ENCODE measurements around the gene DNAH8. TPM values are rescaled to one million over a fixed set of nuclear protein-coding genes. Genes with fewer than 3 reads are reported as not detected.

Gene DNAH8
- total RNA-seq, 1 donor from 2014 or later, result 14.6 TPM

GRCh38 chr6:38803129-38803528 is 88.0 kb downstream of the DNAH8 start:
- peaks cover 6 to 23% (median 17%) of the 10 kb centered on the region in 3 donors for H3K27me3 ChIP-seq (ENCODE audit: control insufficient read depth in 3 of 3, insufficient read depth in 3 of 3, low read length in 3 of 3)
- H3K4me1 ChIP-seq (ENCODE audit: control insufficient read depth in 3 of 3, insufficient read depth in 3 of 3, low read length in 3 of 3), result no peaks in the 10 kb centered on the region
- no peaks in the 10 kb centered on the region for H3K9me3 ChIP-seq (ENCODE audit: control insufficient read depth in 3 of 3, low read length in 3 of 3)

GRCh38 chr6:38804358-38804757 is 89.2 kb downstream of the DNAH8 start:
- Histone ChIP-seq H3K27ac (ENCODE audit: low read depth, low read length) (no peak overlapping the region), H3K9ac (ENCODE audit: low read depth in 1 of 3, low read length in 3 of 3) (no peak overlapping the region), H3K36me3 (ENCODE audit: control insufficient read depth in 3 of 3, insufficient read depth in 3 of 3, low read length in 3 of 3) (no peaks in the 10 kb centered on the region), H3K4me1 (ENCODE audit: control insufficient read depth in 3 of 3, insufficient read depth in 3 of 3, low read length in 3 of 3) (no peaks in the 10 kb centered on the region), H3K27me3 (ENCODE audit: control insufficient read depth in 3 of 3, insufficient read depth in 3 of 3, low read length in 3 of 3) (peaks cover 0 to 12% (median 10%) of the 10 kb centered on the region in 3 donors), H3K9me3 (ENCODE audit: control insufficient read depth in 3 of 3, low read length in 3 of 3) (no peaks in the 10 kb centered on the region), H3K4me3 (ENCODE audit: low read length in 3 of 3) (no peak overlapping the region)

More at GRCh38 chr6:38803129-38803528, 88.0 kb downstream of the DNAH8 start:
- Histone ChIP-seq H3K27ac (ENCODE audit: low read depth, low read length) (no peak overlapping the region), H3K36me3 (ENCODE audit: control insufficient read depth in 3 of 3, insufficient read depth in 3 of 3, low read length in 3 of 3) (no peaks in the 10 kb centered on the region), H3K4me3 (ENCODE audit: low read length in 3 of 3) (no peak overlapping the region), H3K9ac (ENCODE audit: low read depth in 1 of 3, low read length in 3 of 3) (no peak overlapping the region)

- no peak overlapping the region for H3K4me3 ChIP-seq (ENCODE audit: low read length in 3 of 3)
- H3K36me3 ChIP-seq (ENCODE audit: control insufficient read depth in 3 of 3, insufficient read depth in 3 of 3, low read length in 3 of 3), result no peaks in the 10 kb centered on the region
- H3K27ac ChIP-seq (ENCODE audit: low read depth, low read length), result no peak overlapping the region
- H3K9ac ChIP-seq (ENCODE audit: low read depth in 1 of 3, low read length in 3 of 3), result no peak overlapping the region
- no peaks in the 10 kb centered on the region for H3K4me1 ChIP-seq (ENCODE audit: control insufficient read depth in 3 of 3, insufficient read depth in 3 of 3, low read length in 3 of 3)
- H3K27me3 ChIP-seq (ENCODE audit: control insufficient read depth in 3 of 3, insufficient read depth in 3 of 3, low read length in 3 of 3), result peaks cover 0 to 10% (median 9%) of the 10 kb centered on the region in 3 donors
- no peaks in the 10 kb centered on the region for H3K9me3 ChIP-seq (ENCODE audit: control insufficient read depth in 3 of 3, low read length in 3 of 3)
Observed at GRCh38 chr6:38805127-38805655, 90.1 kb downstream of the DNAH8 start.

DNA sequence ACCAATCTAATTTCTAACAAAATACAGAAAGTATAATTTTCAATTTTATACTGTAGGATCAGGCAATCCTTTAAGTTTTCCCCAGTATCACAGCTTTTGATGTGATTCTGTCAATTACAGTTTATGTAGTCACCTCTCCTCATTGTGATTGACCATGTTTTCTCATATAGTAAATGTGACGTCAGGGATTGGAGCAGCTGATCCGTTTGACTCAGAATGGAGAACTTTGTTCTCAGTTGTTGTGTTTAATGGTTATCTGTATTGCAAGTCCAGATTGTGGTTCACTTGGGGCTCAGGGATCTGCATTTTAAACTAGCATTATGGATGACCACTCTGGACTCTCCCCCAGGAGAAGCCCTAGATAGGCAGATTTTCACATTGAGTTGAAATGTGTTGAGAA is 90.6 kb downstream of the DNAH8 start:
- Histone ChIP-seq H3K9ac (ENCODE audit: low read depth in 1 of 3, low read length in 3 of 3) (no peak overlapping the region), H3K27me3 (ENCODE audit: control insufficient read depth in 3 of 3, insufficient read depth in 3 of 3, low read length in 3 of 3) (peaks cover 0 to 9% (median 8%) of the 10 kb centered on the region in 3 donors), H3K27ac (ENCODE audit: low read depth, low read length) (no peak overlapping the region), H3K36me3 (ENCODE audit: control insufficient read depth in 3 of 3, insufficient read depth in 3 of 3, low read length in 3 of 3) (no peaks in the 10 kb centered on the region), H3K9me3 (ENCODE audit: control insufficient read depth in 3 of 3, low read length in 3 of 3) (no peaks in the 10 kb centered on the region), H3K4me1 (ENCODE audit: control insufficient read depth in 3 of 3, insufficient read depth in 3 of 3, low read length in 3 of 3) (no peaks in the 10 kb centered on the region), H3K4me3 (ENCODE audit: low read length in 3 of 3) (no peak overlapping the region)

GRCh38 chr6:38806271-38806670 is 91.2 kb downstream of the DNAH8 start:
- no peaks in the 10 kb centered on the region for H3K36me3 ChIP-seq (ENCODE audit: control insufficient read depth in 3 of 3, insufficient read depth in 3 of 3, low read length in 3 of 3)
- H3K27ac ChIP-seq (ENCODE audit: low read depth, low read length), result no peak overlapping the region
- H3K9ac ChIP-seq (ENCODE audit: low read depth in 1 of 3, low read length in 3 of 3), result no peak overlapping the region
- H3K9me3 ChIP-seq (ENCODE audit: control insufficient read depth in 3 of 3, low read length in 3 of 3), result no peaks in the 10 kb centered on the region
- no peak overlapping the region for H3K4me3 ChIP-seq (ENCODE audit: low read length in 3 of 3)
- peaks cover 0 to 9% (median 6%) of the 10 kb centered on the region in 3 donors for H3K27me3 ChIP-seq (ENCODE audit: control insufficient read depth in 3 of 3, insufficient read depth in 3 of 3, low read length in 3 of 3)
- H3K4me1 ChIP-seq (ENCODE audit: control insufficient read depth in 3 of 3, insufficient read depth in 3 of 3, low read length in 3 of 3), result no peaks in the 10 kb centered on the region

DNA sequence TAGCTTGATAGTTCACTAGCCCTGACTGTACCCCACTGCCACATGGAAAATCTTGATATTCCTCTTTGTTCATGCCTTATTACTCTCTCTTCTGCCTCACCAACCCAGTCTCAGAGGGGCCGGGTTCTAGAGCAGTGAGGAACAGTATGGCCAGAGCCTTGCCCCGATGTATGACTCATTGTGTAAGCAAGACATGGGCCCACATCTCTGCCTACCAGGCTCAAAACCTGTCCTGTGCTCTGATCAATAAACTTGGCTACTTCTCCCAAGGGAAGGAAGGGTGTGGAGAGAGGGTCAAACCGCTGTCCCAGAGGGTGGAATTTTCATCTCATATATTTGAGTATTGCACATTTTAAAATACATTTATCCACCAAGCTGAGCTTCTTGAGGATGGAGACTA is 91.7 kb downstream of the DNAH8 start:
- Histone ChIP-seq H3K36me3 (ENCODE audit: control insufficient read depth in 3 of 3, insufficient read depth in 3 of 3, low read length in 3 of 3) (no peaks in the 10 kb centered on the region), H3K4me1 (ENCODE audit: control insufficient read depth in 3 of 3, insufficient read depth in 3 of 3, low read length in 3 of 3) (no peaks in the 10 kb centered on the region), H3K9ac (ENCODE audit: low read depth in 1 of 3, low read length in 3 of 3) (no peak overlapping the region), H3K27ac (ENCODE audit: low read depth, low read length) (no peak overlapping the region), H3K9me3 (ENCODE audit: control insufficient read depth in 3 of 3, low read length in 3 of 3) (no peaks in the 10 kb centered on the region), H3K27me3 (ENCODE audit: control insufficient read depth in 3 of 3, insufficient read depth in 3 of 3, low read length in 3 of 3) (peaks cover 0 to 7% (median 2%) of the 10 kb centered on the region in 3 donors), H3K4me3 (ENCODE audit: low read length in 3 of 3) (no peak overlapping the region)

- Histone ChIP-seq H3K9me3 (ENCODE audit: control insufficient read depth in 3 of 3, low read length in 3 of 3) (no peaks in the 10 kb centered on the region), H3K36me3 (ENCODE audit: control insufficient read depth in 3 of 3, insufficient read depth in 3 of 3, low read length in 3 of 3) (no peaks in the 10 kb centered on the region), H3K9ac (ENCODE audit: low read depth in 1 of 3, low read length in 3 of 3) (no peak overlapping the region), H3K27ac (ENCODE audit: low read depth, low read length) (no peak overlapping the region), H3K4me3 (ENCODE audit: low read length in 3 of 3) (no peak overlapping the region), H3K4me1 (ENCODE audit: control insufficient read depth in 3 of 3, insufficient read depth in 3 of 3, low read length in 3 of 3) (no peaks in the 10 kb centered on the region), H3K27me3 (ENCODE audit: control insufficient read depth in 3 of 3, insufficient read depth in 3 of 3, low read length in 3 of 3) (peaks cover 0 to 9% (median 2%) of the 10 kb centered on the region in 3 donors)
Observed at GRCh38 chr6:38808039-38808438, 92.9 kb downstream of the DNAH8 start.

DNA sequence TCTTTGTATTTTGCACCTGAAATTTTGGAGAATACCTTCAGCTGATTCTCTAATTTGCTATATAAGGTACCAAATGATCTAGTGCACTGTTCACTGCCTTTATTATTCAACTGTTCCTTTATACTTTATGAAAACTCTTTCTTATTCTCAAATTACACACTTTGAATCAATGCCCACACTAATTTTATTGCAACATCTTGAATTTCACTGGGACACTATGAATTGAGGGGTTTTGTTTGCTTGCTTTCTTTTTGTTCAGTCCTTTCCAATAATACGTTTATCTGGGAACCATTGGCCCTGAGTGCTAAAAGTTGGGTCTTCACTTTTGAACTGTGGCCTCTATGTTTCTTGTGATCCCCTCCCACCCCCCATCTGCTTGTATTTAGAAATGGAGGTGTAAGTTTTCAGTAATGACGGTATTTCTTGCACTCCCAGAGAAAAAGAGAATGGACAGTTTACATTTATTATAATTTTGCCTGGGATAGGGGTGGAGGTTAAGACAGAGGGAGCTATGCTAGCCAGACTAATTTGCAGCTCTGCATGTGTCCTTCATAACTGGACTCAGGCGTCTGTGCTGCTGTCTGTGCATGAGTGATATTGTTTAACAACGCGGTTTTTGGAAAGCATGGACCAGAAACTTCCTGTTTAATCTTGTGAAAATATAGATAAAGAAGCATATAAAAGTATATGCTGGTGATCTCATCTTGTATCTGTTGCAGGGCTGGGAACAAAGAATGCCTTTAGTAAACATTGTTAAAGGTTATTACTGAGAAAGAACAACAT is 98.1 kb downstream of the DNAH8 start:
- no peak overlapping the region for H3K4me3 ChIP-seq (ENCODE audit: low read length in 3 of 3)
- H3K27me3 ChIP-seq (ENCODE audit: control insufficient read depth in 3 of 3, insufficient read depth in 3 of 3, low read length in 3 of 3), result peaks cover 0 to 2% (median 0%) of the 10 kb centered on the region in 3 donors
- no peaks in the 10 kb centered on the region for H3K36me3 ChIP-seq (ENCODE audit: control insufficient read depth in 3 of 3, insufficient read depth in 3 of 3, low read length in 3 of 3)
- no peak overlapping the region for H3K27ac ChIP-seq (ENCODE audit: low read depth, low read length)
- no peak overlapping the region for H3K9ac ChIP-seq (ENCODE audit: low read depth in 1 of 3, low read length in 3 of 3)
- no peaks in the 10 kb centered on the region for H3K9me3 ChIP-seq (ENCODE audit: control insufficient read depth in 3 of 3, low read length in 3 of 3)
- H3K4me1 ChIP-seq (ENCODE audit: control insufficient read depth in 3 of 3, insufficient read depth in 3 of 3, low read length in 3 of 3), result no peaks in the 10 kb centered on the region

GRCh38 chr6:38814761-38815160 is 99.7 kb downstream of the DNAH8 start:
- Histone ChIP-seq H3K36me3 (ENCODE audit: control insufficient read depth in 3 of 3, insufficient read depth in 3 of 3, low read length in 3 of 3) (no peaks in the 10 kb centered on the region), H3K4me3 (ENCODE audit: low read length in 3 of 3) (no peak overlapping the region), H3K9me3 (ENCODE audit: control insufficient read depth in 3 of 3, low read length in 3 of 3) (no peaks in the 10 kb centered on the region), H3K4me1 (ENCODE audit: control insufficient read depth in 3 of 3, insufficient read depth in 3 of 3, low read length in 3 of 3) (no peaks in the 10 kb centered on the region), H3K27me3 (ENCODE audit: control insufficient read depth in 3 of 3, insufficient read depth in 3 of 3, low read length in 3 of 3) (peaks cover 0 to 2% (median 0%) of the 10 kb centered on the region in 3 donors), H3K27ac (ENCODE audit: low read depth, low read length) (no peak overlapping the region), H3K9ac (ENCODE audit: low read depth in 1 of 3, low read length in 3 of 3) (no peak overlapping the region)

DNA sequence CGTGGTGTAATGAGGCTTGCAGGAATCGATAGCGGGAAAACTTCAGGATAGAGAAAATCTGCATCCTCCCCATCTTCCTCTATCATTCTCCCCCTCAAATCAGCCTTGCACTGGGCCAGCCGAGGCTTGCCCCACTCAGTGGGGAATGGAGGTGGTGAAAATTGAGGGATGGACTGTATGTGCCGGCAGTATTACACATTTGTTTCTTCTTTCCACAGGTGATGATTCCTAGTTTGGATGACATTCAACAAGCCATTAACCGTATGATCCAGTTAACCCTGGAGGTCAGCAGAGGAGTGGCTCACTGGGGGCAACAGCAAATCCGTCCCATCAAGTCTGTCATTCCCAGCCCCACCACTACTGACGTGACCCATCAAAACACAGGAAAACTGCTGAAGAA is 100.1 kb downstream of the DNAH8 start:
- no peaks in the 10 kb centered on the region for H3K4me1 ChIP-seq (ENCODE audit: control insufficient read depth in 3 of 3, insufficient read depth in 3 of 3, low read length in 3 of 3)
- peaks cover 0 to 2% (median 0%) of the 10 kb centered on the region in 3 donors for H3K27me3 ChIP-seq (ENCODE audit: control insufficient read depth in 3 of 3, insufficient read depth in 3 of 3, low read length in 3 of 3)
- no peaks in the 10 kb centered on the region for H3K9me3 ChIP-seq (ENCODE audit: control insufficient read depth in 3 of 3, low read length in 3 of 3)

More for the DNA sequence above, 100.1 kb downstream of the DNAH8 start:
- no peaks in the 10 kb centered on the region for H3K36me3 ChIP-seq (ENCODE audit: control insufficient read depth in 3 of 3, insufficient read depth in 3 of 3, low read length in 3 of 3)
- H3K4me3 ChIP-seq (ENCODE audit: low read length in 3 of 3), result no peak overlapping the region
- H3K9ac ChIP-seq (ENCODE audit: low read depth in 1 of 3, low read length in 3 of 3), result no peak overlapping the region
- no peak overlapping the region for H3K27ac ChIP-seq (ENCODE audit: low read depth, low read length)

Measured in skeletal muscle tissue (tissue), 4 donors.